Fibroblast of skin of right biceps (primary cell): Measurements from ENCODE around the gene CRYBA2.

Experiments
- DNase-seq: peaks from one replicate; pipeline ENCODE4 v3.0.0-alpha.2; 2013

CRYBA2 gene

DNA sequence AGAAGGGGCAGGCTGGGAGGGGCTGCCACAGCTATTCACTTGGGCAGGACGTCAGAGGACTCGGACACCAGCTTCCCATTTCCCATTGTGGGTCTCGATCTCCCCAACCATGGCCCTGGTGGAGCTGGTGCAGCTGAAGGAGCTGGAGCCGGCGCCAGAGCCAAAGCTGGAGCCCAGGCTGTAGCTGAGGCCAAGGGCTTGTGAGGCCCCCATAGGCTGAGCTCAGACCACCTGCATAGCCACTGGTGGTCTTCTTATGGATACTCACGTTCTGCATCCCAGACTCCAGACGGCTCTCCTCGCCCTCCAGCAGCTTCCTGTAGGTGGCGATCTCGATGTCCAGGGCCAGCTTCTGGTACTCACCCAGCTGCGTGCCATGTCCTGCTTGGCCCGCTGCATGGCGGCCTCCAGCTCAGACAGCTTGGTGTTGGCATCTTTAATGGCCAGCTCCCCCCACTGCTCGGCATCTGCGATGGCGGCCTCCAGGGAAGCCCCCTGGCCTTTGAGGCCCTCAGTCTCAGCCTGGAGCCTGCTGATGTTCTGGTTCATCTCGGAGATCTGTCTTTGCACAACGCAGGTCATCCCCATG, 39.8 kb downstream of the CRYBA2 start:
- no peak for DNase-seq

DNA sequence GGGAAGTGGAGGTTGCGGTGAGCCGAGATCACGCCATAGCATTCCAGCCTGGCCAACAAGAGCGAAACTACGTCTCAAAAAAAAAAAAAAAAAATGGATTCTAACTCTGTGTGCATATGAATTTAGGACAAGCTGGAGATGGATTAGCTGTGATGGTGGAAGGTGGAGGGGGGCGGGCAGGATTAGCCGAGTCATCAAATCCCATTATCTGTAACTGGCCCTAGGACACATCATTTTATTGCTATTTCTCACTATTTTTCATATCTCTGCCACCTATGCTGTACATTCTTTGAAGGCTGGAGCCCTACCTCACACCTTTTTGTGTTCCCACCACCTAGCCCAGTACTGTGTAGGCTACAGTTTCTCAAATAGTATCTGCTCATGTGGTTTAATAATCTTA, 41.1 kb downstream of the CRYBA2 start:
- no peak for DNase-seq

DNA sequence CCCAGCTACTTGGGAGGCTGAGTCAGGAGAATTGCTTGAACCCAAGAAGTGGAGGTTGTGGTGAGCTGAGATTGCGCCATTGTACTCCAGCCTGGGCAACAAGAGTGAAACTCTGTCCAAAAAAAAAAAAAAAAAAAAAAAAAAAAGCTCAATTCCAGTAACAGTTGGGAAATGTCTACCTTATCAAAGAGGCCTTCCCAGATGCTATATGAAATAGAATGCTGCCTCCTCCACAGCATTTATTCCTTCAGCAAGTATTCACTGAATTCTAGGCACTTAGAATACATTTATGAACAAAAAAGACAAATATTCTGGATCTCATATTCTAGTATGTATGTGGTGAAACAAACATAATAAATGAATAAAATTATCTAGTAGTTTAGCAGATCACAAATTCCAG, 46.6 kb downstream of the CRYBA2 start:
- no peak for DNase-seq

DNA sequence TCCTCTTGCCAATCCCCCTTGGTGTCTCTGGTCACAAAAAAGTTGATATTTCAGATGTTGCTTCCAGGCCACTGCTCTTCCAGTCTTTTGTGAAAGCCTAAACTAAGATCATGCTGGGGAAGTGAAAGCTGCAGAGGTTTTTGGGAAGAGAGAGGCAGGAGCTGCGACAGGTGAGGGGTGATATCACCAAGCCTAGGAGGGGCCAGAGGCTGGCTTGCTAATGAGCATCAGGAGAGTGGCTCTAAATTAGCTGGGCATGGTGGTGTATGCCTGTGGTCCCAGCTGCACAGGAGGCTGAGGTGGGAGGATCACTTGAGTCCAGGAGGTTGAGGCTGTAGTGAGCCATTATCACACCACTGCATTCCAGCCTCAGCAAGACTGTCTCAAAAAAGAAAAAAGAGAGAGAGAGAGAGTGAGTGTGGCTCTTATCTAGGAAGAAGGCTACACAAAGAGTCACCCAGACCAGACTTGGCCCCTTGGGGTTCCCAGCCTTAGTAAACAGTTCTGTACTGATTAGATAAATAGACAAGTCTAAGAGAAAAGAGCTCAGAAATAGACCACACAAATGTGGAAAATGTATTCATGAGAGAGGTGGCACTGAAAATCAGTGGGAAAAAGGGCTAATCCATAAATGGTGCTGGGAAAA, 48.3 kb downstream of the CRYBA2 start:
- no peak for DNase-seq
